HUES64 (cell line): ENCODE results near the gene CCDC149.

Experiments
- H3K27ac ChIP-seq: 2 replicates; pipeline ENCODE4 v1.7.0; 2013; ENCODE audit warnings: low read depth, low read length, inconsistent platforms
- H3K27me3 ChIP-seq: 2 replicates; pipeline ENCODE4 v1.6.1; 2013; ENCODE audit warnings: mild to moderate bottlenecking, low read length; ENCODE audit not compliant: insufficient read depth
- H3K36me3 ChIP-seq: 2 replicates; pipeline ENCODE4 v1.6.1; 2013; ENCODE audit warnings: mild to moderate bottlenecking, low read length; ENCODE audit not compliant: insufficient read depth
- H3K4me1 ChIP-seq: 2 replicates; pipeline ENCODE4 v1.6.1; 2013; ENCODE audit warnings: mild to moderate bottlenecking, low read length, moderate library complexity; ENCODE audit not compliant: insufficient read depth
- H3K4me3 ChIP-seq: 2 replicates; pipeline ENCODE4 v1.5.1; 2013; ENCODE audit warnings: mild to moderate bottlenecking, low read length, moderate library complexity
- H3K9ac ChIP-seq: 2 replicates; pipeline ENCODE4 v1.6.1; 2013; ENCODE audit warnings: mild to moderate bottlenecking, low read depth, low read length
- H3K9me3 ChIP-seq: 2 replicates; pipeline ENCODE4 v1.6.1; 2013; ENCODE audit warnings: low read depth, low read length; ENCODE audit not compliant: insufficient read depth
- WGBS: fragments of 150-250, 120-280 bp; methylation state at CpG from one replicate; pipeline ENCODE4 v1.1.7; 2013; ENCODE audit warnings: missing lambda C conversion rate; 5-methylcytosine and 5-hydroxymethylcytosine counted together

The CCDC149 gene

DNA sequence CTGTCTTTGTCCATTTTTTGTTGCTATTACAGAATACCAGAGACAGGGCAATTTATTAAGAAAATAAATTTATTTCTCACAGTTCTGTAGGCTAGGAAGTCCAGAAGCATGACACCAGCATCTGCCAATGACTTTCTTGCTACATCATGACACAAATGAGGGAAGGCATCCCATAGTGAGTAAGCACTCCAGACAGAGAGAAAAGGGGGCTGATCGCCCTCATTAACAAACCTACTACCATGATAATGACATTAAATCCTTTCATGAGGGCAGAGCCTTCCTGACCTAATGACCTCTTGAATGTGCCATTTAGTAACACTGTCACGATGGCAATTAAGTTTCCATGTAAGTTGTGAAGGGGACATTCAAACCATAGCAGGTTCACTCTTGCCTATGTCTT, 20.1 kb downstream of the CCDC149 start:
- Histone ChIP-seq H3K36me3 (no peaks in the 10 kb centered on the region), H3K27ac (no peak overlapping the region), H3K4me1 (peaks cover 6% of the 10 kb centered on the region; the same call in 1 of the 2 replicates), H3K4me3 (no peak overlapping the region), H3K27me3 (no peaks in the 10 kb centered on the region), H3K9me3 (no peaks in the 10 kb centered on the region), H3K9ac (no peak overlapping the region)
- WGBS, result 50% methylated on average over 2 of the region's 2 CpGs

DNA sequence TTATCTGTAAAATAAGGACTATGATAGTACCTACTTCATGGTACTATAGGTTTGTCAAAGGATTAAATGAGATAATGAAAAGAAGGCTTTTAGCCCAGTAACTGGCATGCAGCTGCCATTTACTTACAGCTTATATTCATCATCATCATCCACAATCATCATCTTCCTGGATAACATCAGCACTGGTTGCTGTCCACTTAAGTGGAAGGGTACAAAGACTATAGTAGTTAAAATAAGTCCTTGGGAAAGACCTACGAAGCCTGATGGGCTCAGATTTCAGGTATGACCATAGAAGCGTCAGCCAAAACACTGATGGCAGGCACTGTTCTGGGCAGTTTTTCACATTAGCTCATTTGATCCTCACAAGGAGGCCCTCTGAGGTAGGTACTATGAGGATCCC, 20.6 kb downstream of the CCDC149 start:
- Histone ChIP-seq H3K9ac (no peak overlapping the region), H3K4me1 (peaks cover 6% of the 10 kb centered on the region; the same call in 1 of the 2 replicates), H3K27me3 (no peaks in the 10 kb centered on the region), H3K36me3 (no peaks in the 10 kb centered on the region), H3K9me3 (no peaks in the 10 kb centered on the region), H3K27ac (no peak overlapping the region), H3K4me3 (no peak overlapping the region)
- WGBS, result 88% methylated on average over 2 of the region's 2 CpGs

DNA sequence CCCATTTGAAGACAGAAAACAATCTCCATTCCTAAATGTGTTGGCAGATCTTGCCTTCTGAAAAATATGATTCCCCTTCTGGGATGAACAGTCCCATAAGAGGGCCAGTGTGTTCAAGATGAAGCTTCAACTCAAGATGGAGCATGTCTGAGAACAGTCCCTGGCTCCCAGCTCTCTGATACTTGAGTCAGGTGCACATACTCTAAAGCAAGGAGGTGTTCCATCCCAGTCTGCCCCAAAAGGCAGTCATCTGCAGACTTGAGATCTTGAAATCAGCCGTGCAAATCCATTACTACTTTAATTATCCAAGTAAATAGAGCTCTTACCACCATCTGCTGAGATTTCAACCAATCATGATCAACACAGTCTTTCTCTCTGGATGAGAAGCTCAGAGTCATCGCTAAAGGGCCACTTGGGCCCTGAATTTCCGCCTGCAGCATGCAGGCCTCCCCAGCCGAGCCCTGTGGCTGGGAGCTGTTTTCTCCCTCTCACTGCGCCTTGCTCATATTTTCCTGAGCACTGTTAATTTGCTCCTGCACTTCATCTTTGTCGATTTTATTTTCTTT, 22.2 kb downstream of the CCDC149 start:
- Histone ChIP-seq H3K4me3 (no peak overlapping the region), H3K9ac (no peak overlapping the region), H3K36me3 (no peaks in the 10 kb centered on the region), H3K9me3 (no peaks in the 10 kb centered on the region), H3K4me1 (peaks cover 4% of the 10 kb centered on the region; the same call in 1 of the 2 replicates), H3K27ac (no peak overlapping the region), H3K27me3 (no peaks in the 10 kb centered on the region)
- WGBS, result 96% methylated on average over 6 of the region's 6 CpGs

DNA sequence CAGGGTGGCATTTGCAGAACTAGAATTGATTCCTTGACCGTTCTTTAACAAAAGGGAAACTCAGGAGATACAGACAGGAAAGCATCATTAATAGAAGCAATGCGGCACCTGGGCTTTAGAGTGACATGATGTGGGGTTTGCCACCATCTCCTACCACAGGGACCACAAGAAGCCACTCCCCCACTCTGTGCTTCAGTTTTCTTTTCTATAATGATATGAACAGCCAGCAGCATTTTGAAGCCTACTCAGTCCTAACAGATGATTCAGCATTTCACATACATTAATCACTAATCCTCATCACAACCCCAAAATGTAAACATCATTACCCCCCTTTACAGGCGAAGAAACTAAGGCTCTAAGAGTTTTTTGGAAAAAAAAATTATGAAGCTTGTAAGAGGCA, 22.9 kb downstream of the CCDC149 start:
- Histone ChIP-seq H3K9me3 (no peaks in the 10 kb centered on the region), H3K9ac (no peak overlapping the region), H3K36me3 (no peaks in the 10 kb centered on the region), H3K27ac (no peak overlapping the region), H3K4me3 (no peak overlapping the region), H3K27me3 (no peaks in the 10 kb centered on the region), H3K4me1 (peaks cover 2% of the 10 kb centered on the region; the same call in 1 of the 2 replicates)
- 92% methylated on average over 3 of the region's 3 CpGs for WGBS

DNA sequence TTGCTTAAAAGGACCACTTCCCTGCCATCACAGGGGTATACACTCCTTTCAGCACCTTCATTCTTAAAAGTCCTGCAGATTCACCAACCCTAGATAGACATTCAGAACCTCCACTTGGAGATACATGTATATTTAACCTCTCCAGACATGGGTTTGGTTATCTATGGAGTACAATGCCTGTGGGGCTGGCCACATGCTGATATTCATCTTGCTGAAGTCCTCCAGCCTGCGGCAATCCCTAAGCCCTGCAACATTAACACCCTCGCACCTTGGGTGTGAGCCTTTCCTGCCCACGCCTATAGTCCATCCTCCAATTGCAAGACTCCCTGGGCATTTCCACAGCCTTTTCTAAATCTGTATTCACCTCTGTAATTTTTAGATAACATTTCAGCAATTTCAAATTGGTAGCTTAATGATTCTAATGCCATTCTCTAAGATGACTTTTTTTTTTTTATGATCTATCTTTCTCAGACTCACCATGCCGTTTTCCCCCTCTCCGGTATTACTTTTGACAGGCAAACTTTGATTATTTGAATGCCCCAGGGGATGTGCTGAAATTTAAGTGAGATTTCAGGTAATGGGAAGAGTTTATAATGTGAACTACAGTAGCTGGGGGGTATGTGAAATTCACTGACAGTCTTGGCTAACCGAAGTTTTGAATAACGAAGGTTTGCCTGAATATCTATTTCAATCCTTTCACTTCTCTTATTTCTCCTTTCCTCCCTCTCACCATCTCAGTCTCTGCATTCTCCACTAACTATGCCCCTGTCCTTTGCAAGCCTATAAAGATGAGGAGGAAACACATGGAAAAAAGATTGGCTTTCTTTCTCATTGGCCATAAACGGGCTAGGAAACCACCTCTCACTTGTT, 24.1 kb downstream of the CCDC149 start:
- peaks cover 4% of the 10 kb centered on the region for H3K4me1 ChIP-seq
- no peak overlapping the region for H3K27ac ChIP-seq
- WGBS, result 77% methylated on average over 8 of the region's 8 CpGs
- no peaks in the 10 kb centered on the region for H3K9me3 ChIP-seq
- H3K36me3 ChIP-seq, result no peaks in the 10 kb centered on the region
- no peak overlapping the region for H3K4me3 ChIP-seq
- no peak overlapping the region for H3K9ac ChIP-seq
- H3K27me3 ChIP-seq, result no peaks in the 10 kb centered on the region

DNA sequence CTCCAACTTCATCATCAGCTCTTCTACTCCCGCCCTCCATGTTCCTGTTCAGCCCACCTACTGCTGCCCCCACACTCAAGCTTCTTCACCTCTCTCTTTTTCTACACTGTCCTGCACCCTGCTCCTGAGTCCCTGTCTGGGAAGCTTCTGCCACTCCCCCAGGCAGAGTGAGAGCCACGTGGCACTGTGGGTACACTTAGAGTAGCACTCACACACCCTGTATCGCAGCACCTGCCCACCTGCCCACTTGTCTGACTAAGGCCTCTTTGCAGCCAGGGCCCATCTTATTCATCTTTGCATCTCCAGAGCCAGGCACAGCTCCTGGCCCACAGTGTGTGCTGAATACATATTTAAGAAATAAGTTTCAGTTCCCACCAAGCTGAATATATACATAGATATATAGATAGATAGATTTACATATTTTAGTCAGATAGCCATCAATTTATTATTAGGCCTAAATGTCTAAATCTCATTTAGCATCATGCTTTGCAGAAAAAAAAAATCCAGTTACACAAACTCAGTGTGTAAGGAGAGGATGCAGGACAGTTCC, 24.9 kb downstream of the CCDC149 start:
- Histone ChIP-seq H3K27ac (no peak overlapping the region), H3K9ac (no peak overlapping the region), H3K27me3 (no peaks in the 10 kb centered on the region), H3K9me3 (no peaks in the 10 kb centered on the region), H3K4me3 (no peak overlapping the region), H3K36me3 (no peaks in the 10 kb centered on the region), H3K4me1 (peaks cover 8% of the 10 kb centered on the region)
- 86% methylated on average over 3 of the region's 3 CpGs for WGBS

DNA sequence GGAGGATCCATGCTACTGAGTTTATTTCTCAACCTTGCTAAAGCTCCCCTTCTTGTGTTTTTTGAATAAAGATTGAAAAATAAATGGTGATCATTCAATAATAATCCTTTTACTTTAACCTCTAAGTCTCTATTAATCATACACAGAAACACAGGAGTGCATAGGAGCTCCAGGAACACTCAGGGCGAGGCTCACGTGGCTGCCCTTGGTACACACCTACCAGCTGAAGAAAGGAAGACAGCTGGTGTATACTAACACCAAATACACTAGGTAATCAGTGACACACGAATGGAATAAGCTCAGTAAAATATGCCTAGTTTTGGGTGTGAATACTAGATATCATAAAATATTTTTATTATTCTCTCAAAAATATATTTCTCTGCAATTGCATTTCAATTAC, 26.2 kb downstream of the CCDC149 start:
- Histone ChIP-seq H3K27me3 (no peaks in the 10 kb centered on the region), H3K9ac (no peak overlapping the region), H3K4me1 (peaks cover 13% of the 10 kb centered on the region), H3K9me3 (no peaks in the 10 kb centered on the region), H3K4me3 (no peak overlapping the region), H3K27ac (no peak overlapping the region), H3K36me3 (no peaks in the 10 kb centered on the region)
- 86% methylated on average over 2 of the region's 3 CpGs for WGBS

DNA sequence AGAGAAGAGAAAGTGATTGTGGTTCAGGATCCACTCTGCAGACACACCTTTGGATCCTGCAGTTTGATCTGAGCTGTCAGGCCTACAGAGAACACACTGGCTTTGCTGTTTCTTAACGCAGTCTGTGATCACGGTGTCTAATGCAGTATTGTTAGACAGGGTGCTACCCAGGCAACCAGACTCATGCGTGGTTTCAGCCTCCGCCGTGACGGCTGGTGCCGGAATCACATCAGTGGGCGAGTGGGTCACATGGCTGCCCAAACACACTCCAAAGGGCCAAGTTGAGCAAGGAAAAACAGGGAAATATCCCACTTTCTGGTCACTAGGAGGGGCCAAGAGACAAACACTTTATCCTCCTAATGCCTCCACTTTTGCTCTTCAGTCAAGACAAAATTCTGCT, 27.5 kb downstream of the CCDC149 start:
- Histone ChIP-seq H3K9ac (no peak overlapping the region), H3K4me3 (no peak overlapping the region), H3K27me3 (no peaks in the 10 kb centered on the region), H3K9me3 (no peaks in the 10 kb centered on the region), H3K27ac (no peak overlapping the region), H3K36me3 (no peaks in the 10 kb centered on the region), H3K4me1 (peaks cover 13% of the 10 kb centered on the region)
- 95% methylated on average over 8 of the region's 8 CpGs for WGBS

DNA sequence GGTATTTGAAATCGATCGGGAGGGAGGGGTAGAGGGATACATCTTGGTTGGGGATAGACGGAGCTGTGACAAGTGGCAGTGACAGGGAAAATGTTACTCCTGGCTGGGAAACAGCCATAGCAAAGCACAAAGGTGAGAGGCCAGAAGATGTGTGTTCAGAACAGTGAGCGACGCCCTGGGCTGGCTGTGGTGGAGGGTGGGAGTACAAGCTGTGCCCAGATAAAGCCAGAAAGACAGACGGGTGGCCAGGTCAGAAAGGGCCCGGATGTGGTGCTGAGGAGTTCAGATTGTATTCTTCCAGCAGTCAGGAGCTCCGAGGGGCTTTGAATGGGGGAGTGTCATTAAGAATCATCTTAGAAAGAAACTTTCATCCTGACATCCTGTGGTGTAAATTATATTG, 27.9 kb downstream of the CCDC149 start:
- Histone ChIP-seq H3K4me3 (no peak overlapping the region), H3K27ac (no peak overlapping the region), H3K36me3 (no peaks in the 10 kb centered on the region), H3K4me1 (peaks cover 13% of the 10 kb centered on the region), H3K9me3 (no peaks in the 10 kb centered on the region), H3K27me3 (no peaks in the 10 kb centered on the region), H3K9ac (no peak overlapping the region)
- WGBS, result 86% methylated on average over 8 of the region's 8 CpGs

DNA sequence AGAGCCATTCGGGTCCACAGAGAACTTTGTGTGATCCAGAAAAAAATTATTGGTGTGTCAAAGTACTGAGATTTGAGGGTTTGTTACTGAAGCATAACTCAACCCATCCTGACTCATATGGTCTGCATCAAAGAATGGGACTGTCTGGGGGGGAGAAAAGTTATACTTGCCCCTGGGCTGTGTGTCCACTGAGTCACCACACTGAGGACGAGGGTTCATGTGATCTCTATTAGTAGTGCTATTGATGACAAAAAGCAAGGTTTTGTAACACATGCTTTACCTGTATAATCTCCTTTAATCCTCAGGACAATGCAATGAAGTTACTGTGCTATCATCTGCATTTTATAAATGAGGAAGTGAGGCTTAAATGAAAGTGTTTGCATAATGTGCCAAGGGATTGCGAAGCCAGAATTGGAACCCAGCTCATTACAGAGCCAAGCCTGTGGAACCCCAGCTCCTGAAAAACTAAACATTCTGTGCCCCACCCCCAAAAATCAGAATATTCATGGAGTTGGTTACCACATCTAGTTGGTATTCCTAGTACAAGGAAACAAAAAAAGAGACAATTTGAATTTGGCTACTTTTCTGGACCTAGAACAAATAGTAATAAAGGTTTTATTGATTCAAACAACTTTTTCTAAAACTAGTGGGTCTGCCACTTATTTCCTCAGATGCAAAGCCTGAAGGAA, 31.2 kb downstream of the CCDC149 start:
- peaks cover 16% of the 10 kb centered on the region for H3K4me1 ChIP-seq
- H3K9me3 ChIP-seq, result no peaks in the 10 kb centered on the region
- no peaks in the 10 kb centered on the region for H3K27me3 ChIP-seq
- H3K4me3 ChIP-seq, result no peak overlapping the region
- no peaks in the 10 kb centered on the region for H3K36me3 ChIP-seq
- H3K9ac ChIP-seq, result no peak overlapping the region
- WGBS, result 84% methylated on average over 2 of the region's 3 CpGs
- H3K27ac ChIP-seq, result no peak overlapping the region

DNA sequence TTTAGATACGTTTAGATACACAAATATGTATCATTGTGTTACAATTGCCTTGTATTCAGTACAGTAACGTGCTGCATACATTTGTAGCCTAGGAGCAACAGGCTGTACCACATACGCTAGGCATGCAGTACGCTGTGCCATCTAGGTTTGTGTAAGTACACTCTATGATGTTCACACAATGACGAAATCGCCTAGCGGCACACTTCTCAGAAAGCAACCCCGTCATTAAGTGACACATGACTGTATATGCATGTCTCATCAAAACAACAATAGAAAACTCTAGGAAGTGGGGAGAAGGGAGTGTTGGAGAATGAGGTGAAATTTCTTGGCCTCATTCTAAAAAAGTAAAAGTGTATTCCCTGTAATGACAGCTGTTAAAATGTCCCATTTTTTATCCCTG, 32.7 kb downstream of the CCDC149 start:
- H3K9ac ChIP-seq, result no peak overlapping the region
- H3K4me3 ChIP-seq, result no peak overlapping the region
- H3K36me3 ChIP-seq, result no peaks in the 10 kb centered on the region
- WGBS, result 96% methylated on average over 8 of the region's 8 CpGs
- peaks cover 16% of the 10 kb centered on the region for H3K4me1 ChIP-seq
- no peaks in the 10 kb centered on the region for H3K27me3 ChIP-seq
- no peaks in the 10 kb centered on the region for H3K9me3 ChIP-seq
- H3K27ac ChIP-seq, result no peak overlapping the region
